ENCODE measurements around the gene DOP1B.

GRCh38 chr21:36115138-36115730, 41.4 kb upstream of the DOP1B start:
- TF ChIP-seq EZH2 (optimal IDR thresholded peaks at IDR 0.05; ENCODE audit: low read depth, low read length), result no peak
- no peak for TF ChIP-seq CTCF (IDR thresholded peaks at IDR 0.05; ENCODE audit: low read length)
- TF ChIP-seq EZH2phosphoT487 (IDR thresholded peaks at IDR 0.05; ENCODE audit: low read length), result no peak

All from MM.1S (cell line).